GM21515 (cell line): ENCODE data around the gene B3GNT4.
"Not testable (repeated sequence)": the region's sequence is repeated elsewhere in the genome, so short reads cannot be mapped to it uniquely, and the experiment has no call there.

ENCODE experiments used
- ATAC-seq: cut with Tn5 transposase; IDR thresholded peaks from one replicate; pipeline ENCODE4 v1.9.1; 2021; ENCODE audit not compliant: unreplicated experiment

The B3GNT4 gene

DNA sequence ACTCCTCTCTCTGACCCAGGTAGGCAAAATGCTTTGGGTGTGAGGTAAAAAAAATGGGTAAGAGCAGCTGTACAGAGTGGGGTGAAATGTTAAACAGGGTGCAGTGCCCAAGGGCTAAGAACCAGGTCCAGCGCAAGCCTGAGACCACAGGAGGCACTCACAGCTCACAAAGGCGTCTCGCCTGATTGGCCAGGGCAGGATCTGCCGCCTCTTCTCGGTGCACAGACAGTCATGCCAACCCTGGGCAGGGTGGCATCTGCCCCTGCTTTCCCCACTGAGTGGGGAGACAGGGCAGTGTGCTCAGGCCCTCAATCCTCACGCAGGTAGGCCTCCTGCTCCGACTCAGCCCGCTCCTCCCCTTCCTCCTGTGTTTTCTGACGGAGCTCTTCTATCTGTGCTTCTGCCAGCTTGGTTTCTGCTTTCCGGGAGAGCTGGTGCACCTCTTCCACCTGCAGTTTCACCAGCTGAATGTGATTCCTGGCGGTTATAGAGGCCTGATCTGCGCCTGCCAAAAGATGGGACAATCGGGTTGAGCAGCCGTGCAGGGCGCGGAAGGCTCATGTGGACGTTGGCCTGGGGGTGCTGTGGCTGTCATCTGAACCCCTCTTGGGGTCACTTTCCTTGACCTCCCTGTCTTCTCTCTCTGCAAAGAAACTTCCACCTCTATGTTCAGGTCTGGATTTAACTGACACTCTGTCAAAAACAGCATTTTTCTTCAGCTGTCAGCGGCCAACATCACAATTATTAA is 4.7 kb downstream of the B3GNT4 start:
- ATAC-seq: no peak

GRCh38 chr12:122215771-122216170 is 12.3 kb downstream of the B3GNT4 start:
- ATAC-seq: no peak

- ATAC-seq: no peak
These were observed 12.9 kb downstream of the B3GNT4 start for GRCh38 chr12:122216445-122216844.

GRCh38 chr12:122225683-122226365 is 22.3 kb downstream of the B3GNT4 start, which contains the start of gene DIABLO:
Gene DIABLO, minus strand, starts transcription at chr12:122226052. Its CDS starts 38 bp downstream, at chr12:122226014.
- peak; percentile 92 for ATAC-seq

DNA sequence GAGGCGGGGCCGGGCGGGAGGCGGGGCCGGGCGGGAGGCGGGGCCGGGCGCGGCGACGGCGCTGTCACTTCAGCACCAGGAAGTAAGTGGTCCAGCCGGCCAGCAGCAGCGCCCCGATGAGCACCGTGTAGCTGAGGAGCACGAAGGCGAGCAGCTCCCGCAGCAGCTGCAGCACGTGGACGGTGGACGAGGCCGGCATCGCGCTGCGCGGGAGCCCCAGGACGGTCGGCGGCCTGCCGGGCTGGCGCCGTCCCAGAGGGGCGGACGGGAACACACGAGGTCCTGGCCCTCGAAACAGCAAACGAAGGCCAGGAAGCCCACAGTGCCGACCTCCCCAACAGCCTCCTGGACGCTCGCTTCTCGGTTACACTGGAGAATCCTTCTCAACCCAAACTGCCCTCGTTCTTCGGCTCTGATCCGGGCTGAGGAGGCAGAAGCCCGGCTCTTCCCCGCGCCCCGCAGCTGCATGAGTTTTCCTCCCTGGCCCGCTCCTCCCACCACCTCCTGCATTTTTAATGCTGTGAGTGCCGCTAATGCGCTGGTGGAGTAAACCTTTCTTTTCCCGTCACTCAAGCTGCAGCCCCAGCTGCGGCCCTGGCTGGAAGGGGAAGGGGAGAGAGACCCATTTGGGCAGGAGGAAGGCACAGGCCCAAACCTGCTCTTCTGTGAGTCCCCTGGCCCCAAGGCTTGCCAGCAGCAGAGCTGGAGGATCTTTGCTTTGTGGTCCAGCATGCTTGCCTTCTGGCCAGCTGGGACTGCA is 23.0 kb downstream of the B3GNT4 start:
- no peak for ATAC-seq

DNA sequence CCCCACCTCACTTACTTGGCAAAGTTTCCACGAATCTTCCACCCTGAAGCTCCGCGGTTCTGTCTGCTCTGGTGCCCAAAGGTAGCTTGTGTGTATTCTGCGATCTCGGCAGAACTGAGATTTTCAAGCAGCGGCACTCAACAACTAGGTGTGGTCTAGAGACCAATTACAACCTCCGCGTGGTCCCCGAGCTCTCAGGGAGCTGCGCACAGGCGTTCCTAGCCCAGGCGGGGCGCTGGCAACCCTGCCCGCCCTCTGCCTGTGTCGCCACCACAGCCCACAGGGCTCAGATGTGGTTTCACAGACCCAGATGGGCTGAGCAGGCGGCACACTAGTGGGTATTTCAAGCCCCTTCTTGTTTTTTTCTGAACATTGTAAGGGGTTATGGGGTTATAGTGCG is 23.8 kb downstream of the B3GNT4 start:
- no peak for ATAC-seq

GRCh38 chr12:122228092-122228491 is 24.6 kb downstream of the B3GNT4 start:
- no peak for ATAC-seq

DNA sequence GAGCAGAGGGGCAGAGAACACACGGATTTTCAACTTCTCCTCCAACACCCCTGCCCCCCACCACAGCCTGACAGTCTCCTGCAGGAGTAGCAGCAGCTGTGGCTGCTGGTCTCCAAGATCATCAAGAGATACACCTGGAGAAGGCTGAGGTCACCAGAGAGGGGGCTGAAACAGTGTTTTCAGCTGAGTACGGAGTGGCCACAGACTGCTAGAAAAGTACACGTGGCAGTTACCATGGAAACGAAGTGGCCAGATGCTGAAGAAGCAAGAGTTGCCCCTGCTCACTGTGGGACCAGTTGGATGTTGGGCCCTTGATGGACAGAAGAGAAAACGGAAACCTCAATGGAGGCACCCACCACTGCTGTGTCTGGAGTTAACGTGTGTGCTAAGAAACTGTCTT is 27.3 kb downstream of the B3GNT4 start:
- no peak for ATAC-seq

DNA sequence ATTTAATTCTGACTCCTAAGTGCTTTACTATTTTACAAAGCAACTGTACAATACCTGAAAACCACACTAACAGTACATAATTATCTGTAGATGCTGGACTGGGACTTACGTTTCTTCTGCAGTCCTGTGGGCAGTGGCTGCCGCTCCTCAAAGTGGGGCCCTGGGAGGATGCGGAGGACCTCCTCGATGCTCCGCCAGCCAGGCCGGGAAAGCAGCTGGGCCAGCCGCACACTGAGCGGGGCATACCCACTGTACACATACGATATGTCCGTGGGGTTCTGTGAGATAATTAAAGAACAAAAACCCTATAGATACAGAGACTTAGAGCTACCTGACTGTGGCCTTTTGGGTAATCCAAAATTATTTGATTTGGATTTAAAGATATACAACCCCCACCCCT is 29.2 kb downstream of the B3GNT4 start:
- no peak for ATAC-seq

- ATAC-seq: no peak
These were observed 32.2 kb downstream of the B3GNT4 start for GRCh38 chr12:122235741-122236140.

DNA sequence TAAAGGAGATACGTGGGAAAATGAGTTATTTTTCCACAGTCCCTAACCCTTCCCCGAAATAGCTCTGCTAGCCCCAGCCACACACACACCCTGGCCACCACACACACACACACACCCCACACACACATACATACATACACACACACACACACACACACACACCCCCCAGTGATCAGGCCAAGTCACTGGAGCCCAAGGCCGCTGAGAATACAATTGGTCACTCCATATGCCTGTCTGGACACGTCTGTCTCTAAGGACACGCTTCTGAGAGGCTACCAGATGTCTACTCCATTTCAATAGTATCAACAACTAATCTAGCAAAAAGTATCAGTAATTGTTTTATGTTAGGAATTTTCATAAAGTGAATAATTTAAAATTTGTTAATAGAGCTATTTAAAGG is 35.4 kb downstream of the B3GNT4 start:
- ATAC-seq: no peak

GRCh38 chr12:122243965-122244364 is 40.5 kb downstream of the B3GNT4 start:
- no peak for ATAC-seq

DNA sequence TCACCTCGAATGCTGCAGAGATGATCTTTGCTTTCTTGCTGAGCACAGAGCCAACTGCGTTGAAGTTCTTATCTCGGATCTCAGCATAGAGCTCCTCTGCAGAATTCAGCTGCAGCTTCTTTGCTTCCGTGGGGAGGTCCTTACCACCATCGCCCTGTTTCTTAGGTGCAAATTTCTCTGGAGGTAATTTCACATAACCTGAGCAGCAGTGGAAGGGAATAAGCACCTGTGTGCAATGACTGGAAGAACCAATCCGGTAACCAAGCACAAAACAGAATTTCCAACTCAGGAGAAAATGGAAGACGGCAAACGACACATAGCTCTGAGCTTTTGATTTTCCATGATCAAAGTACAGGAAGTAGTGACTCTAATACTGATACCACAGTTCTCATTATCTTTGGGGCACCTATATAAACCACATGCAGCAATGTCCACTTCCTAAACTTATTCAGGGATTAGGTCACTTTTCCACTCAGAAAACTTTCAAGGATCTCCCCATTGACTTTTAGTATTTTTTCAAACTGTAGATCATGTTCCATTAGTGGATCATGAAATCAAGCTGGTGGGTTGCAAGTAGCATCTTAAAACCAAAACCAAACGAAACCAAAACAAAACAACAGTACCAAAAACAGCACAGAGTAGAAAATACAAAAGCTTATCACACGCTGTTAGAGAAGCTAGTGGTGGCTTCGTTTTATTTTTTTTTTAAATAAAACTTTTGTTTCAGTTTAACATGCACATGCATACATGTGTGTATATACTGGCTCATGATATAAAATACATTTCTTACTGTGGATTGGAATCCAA is 41.3 kb downstream of the B3GNT4 start:
- no peak for ATAC-seq

DNA sequence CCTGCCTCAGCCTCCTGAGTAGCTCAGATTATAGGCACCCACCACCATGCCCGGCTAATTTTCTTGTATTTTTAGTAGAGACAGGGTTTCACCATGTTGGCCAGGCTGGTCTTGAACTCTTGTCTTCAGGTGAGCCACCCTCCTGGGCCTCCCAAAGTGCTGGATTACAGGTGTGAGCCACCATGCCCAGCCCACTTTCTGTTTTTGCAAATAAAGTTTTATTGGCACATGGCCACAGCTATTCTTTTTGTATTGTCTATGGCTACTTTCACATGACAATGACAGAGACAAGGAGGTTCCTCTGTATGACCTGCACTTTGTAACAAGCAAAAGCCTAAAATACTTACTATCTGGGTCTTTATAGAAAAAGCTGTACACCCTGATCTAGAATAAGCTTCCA is 42.0 kb downstream of the B3GNT4 start:
- ATAC-seq: no peak

- no peak for ATAC-seq
These were observed 46.5 kb downstream of the B3GNT4 start for GRCh38 chr12:122250047-122250446.

DNA sequence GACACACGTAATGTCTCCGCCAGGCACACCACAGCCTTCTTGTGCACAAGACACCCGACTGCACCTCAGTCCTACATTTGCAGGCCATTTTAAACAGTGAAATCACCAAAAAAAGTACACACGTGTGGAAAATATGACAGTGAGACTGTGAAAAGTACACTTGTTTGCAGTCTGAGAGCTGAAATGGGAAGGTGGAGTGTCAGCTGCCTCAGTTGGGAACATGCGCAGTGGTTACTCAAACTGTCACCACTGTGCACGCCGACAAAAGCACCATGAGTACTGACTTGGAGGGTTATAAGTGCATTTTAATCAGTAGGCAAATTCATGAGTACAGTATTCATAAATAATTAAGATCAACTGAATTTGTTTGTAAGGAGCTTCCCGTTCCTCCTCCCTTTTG is 47.0 kb downstream of the B3GNT4 start:
- ATAC-seq: no peak

GRCh38 chr12:122258462-122258861 is 55.0 kb downstream of the B3GNT4 start:
- not testable (repeated sequence) for ATAC-seq
